Naive thymus-derived CD8-positive, alpha-beta T cell (primary cell): ENCODE measurements around the gene PRTN3. TPM values are rescaled to one million over a fixed set of nuclear protein-coding genes. Genes with fewer than 3 reads are reported as not detected.
"Not testable (repeated sequence)": the region's sequence is repeated elsewhere in the genome, so short reads cannot be mapped to it uniquely, and the experiment has no call there.

ENCODE experiments used
- ATAC-seq, 2 donors: fragments of 150-1000 bp; cut with Tn5 transposase in 1 of 2; sonication (Bioruptor Pico), chemical (Tn5 transposase) in 1 of 2; 1 replicate in 1 of 2; 2 replicates in 1 of 2; pipeline ENCODE4 v1.10.0; 2021; ENCODE audit warnings: mild to moderate bottlenecking in 2 of 2, moderate library complexity in 2 of 2
- POLR2A ChIA-PET: fragments of 350-600 bp; sonication (Branson Sonifier 250); formaldehyde crosslinking; loops from one replicate; lab custom pipeline; 2021; ENCODE audit warnings: antibody characterized with exemption; lab: Charles Lee
- DNase-seq, 10 donors: peaks; one replicate each; pipeline versions ENCODE4 v3.0.0 to v3.0.0-alpha.2; 2020 to 2022
- H3K27ac Mint-ChIP-seq, 10 donors: one replicate each; pipeline ENCODE4 v1.8.0; 2020 to 2022; ENCODE audit warnings: mild to moderate bottlenecking in 10 of 10, mixed read lengths in 10 of 10, moderate library complexity in 4 of 10, inconsistent platforms in 1 of 10
- H3K27me3 Mint-ChIP-seq, 5 donors: one replicate each; pipeline ENCODE4 v1.8.0; 2021 to 2022; ENCODE audit warnings: mixed read lengths in 5 of 5
- H3K36me3 Mint-ChIP-seq, 3 donors: one replicate each; pipeline ENCODE4 v1.8.0; 2020 to 2022; ENCODE audit warnings: mixed read lengths in 3 of 3, mild to moderate bottlenecking in 2 of 3, inconsistent platforms in 1 of 3
- H3K4me1 Mint-ChIP-seq, 4 donors: one replicate each; pipeline ENCODE4 v1.8.0; 2021 to 2022; ENCODE audit warnings: mixed read lengths in 4 of 4
- H3K4me3 Mint-ChIP-seq, 10 donors: one replicate each; pipeline ENCODE4 v1.8.0; 2020 to 2022; ENCODE audit warnings: mild to moderate bottlenecking in 10 of 10, mixed read lengths in 10 of 10, moderate library complexity in 6 of 10, inconsistent platforms in 1 of 10
- H3K9me3 Mint-ChIP-seq, 9 donors: one replicate each; pipeline ENCODE4 v1.8.0; 2020 to 2022; ENCODE audit warnings: mixed read lengths in 9 of 9, mild to moderate bottlenecking in 3 of 9, inconsistent platforms in 1 of 9, moderate library complexity in 1 of 9
- polyA plus RNA-seq, 3 donors: library from polyadenylated mRNA; unstranded; fragments of 300-500 nt; fragmentation: Illumina TruSeq; gene quantifications; one replicate each; pipeline ENCODE4 v1.2.3, GENCODE V29; 2021
- total RNA-seq, 8 experiments: library from RNA in 2 of 8; stranded (reverse) in 2 of 8; gene quantifications; one replicate each; pipeline ENCODE4 v1.2.3 and lab custom pipeline; 2021 to 2026

Gene PRTN3
- total and polyA plus RNA-seq, 5 experiments from 2014 or later, result not detected

DNA sequence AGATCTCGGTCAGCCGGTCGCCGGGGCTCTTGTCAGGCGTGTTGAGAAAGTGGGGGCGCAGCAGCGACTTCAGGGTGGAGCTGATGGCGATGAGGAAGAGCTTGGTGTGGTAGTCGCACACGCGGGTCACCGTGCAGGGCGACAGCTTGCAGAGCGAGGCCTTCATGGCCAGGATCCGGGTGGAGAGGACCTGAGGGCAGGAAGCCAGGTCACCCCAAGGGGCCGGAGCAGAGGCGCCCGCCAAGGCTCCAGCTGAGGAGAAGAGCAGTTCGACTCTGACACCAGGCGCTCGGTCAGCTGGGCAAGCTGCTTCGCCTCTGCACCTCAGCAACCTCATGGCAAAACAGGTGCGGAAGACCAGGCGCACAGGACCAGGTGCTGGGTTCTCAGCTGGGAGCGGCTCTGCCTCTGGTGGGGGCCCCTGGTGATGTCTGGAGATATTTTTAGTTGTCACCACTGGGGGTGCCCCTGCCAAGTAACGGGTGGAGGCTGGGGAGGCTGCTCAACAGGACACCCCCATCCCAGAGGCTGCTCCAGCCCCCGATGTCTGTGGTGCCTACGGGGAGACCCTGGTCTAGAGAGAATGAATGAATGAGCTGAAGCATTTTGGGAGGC, 34.6 kb downstream of the PRTN3 start:
- H3K27ac Mint-ChIP-seq, result peak overlapping the region in 2 of 10 donors; percentile 48 to 69
- peaks cover 0 to 2% (median 0%) of the 10 kb centered on the region in 5 donors for H3K27me3 Mint-ChIP-seq
- DNase-seq, result no peak
- H3K4me1 Mint-ChIP-seq, result peaks cover 4 to 14% (median 10%) of the 10 kb centered on the region in 4 donors
- H3K36me3 Mint-ChIP-seq, result peaks cover 0 to 9% (median 2%) of the 10 kb centered on the region in 3 donors
- no peak for ATAC-seq
- no peak overlapping the region for H3K4me3 Mint-ChIP-seq
- H3K9me3 Mint-ChIP-seq, result no peaks in the 10 kb centered on the region
- POLR2A ChIA-PET, result interaction anchor here (0.8 to 3.3 kb wide), 2 partner anchors 16 to 18 kb away, joined by 3 to 17 read pairs; partner anchors contain the start of genes MED16 and RNU6-9

DNA sequence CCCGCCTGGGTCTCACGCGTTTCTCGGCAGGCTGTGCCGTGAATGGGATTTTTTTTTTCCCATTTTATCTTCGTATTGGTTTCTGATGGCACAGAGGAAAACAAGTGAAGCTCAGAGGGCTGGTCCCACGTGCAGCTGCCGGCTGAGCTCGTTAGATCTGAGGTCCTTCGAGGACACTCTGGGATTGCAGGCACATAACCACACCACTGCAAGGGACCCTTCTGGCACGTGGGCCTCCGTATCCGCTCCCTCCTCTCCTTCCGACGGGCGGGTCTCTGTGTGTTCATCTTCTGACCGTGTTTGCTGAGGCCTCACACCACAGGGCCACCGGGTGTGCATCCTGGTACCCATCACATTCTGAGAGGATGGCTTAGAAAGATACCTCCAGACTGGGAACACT, 35.3 kb downstream of the PRTN3 start:
- Mint-ChIP-seq H3K36me3 (peaks cover 0 to 9% (median 2%) of the 10 kb centered on the region in 3 donors), H3K4me3 (no peak overlapping the region), H3K27me3 (peaks cover 0 to 2% (median 0%) of the 10 kb centered on the region in 5 donors), H3K4me1 (peaks cover 3 to 12% (median 10%) of the 10 kb centered on the region in 4 donors), H3K9me3 (no peaks in the 10 kb centered on the region), H3K27ac (peak overlapping the region in 1 of 10 donors; percentile 76)
- no peak for ATAC-seq
- POLR2A ChIA-PET, result interaction anchor here (0.6 to 3.3 kb wide), 3 partner anchors 12 to 30 kb away, joined by 3 to 17 read pairs (median 3); partner anchors contain the start of genes MED16 and RNU6-9
- DNase-seq, result no peak

DNA sequence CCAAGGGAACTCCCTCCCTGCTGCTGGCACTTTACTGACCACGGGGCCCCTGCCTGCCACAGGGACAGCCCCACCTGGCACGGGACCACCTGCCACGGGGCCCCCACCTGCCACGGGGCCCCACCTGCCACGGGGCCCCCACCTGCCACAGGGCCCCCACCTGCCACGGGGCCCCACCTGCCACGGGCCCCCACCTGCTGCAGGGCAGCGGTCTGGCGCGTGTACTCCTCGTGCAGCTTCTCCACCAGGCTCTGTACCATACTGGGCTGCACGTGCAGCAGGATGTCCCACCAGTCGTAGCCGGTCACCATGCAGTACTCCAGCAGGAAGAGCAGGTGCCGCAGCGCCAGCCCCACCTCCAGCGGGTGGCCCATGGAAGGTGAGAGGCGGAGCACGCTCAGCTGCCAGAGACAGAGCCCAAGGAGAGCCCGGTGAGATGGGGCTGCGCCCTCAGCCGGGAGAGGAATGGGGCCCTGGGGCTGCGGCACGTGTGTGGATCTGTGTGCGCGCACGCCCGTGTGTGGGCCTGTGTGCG, 36.0 kb downstream of the PRTN3 start:
- ATAC-seq (no peak), DNase-seq (no peak)
- Mint-ChIP-seq H3K36me3 (peaks cover 0 to 11% (median 0%) of the 10 kb centered on the region in 3 donors), H3K4me3 (no peak overlapping the region), H3K27ac (no peak overlapping the region), H3K4me1 (peaks cover 1 to 9% (median 8%) of the 10 kb centered on the region in 4 donors), H3K27me3 (no peaks in the 10 kb centered on the region), H3K9me3 (no peaks in the 10 kb centered on the region)
- POLR2A ChIA-PET, result interaction anchor here (0.6 to 1.2 kb wide), 2 partner anchors 13 to 25 kb away, joined by 3 read pairs; no protein-coding TSS in a partner anchor

DNA sequence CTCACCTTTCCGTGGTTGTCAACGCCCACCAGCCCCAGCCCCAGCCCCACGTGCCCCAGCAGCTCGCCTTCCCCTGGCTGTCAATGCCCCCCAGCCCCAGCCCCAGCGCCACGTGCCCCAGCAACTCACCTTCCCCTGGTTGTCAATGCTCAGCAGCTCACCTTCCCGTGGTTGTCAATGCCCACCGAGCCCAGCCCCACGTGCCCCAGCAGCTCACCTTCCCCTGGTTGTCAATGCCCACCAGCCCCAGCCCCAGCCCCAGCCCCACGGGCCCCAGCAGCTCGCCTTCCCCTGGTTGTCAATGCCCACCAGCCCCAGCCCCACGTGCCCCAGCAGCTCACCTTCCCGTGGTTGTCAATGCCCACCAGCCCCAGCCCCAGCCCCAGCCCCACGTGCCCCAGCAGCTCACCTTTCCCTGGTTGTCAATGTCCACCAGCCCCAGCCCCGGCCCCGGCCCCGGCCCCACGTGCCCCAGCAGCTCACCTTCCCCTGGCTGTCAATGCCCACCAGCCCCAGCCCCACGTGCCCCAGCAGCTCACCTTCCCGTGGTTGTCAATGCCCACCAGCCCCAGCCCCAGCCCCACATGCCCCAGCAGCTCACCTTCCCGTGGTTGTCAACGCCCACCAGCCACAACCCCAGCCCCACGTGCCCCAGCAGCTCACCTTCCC, 37.3 kb downstream of the PRTN3 start:
- POLR2A ChIA-PET, result interaction anchor here (0.7 to 2.6 kb wide), 4 partner anchors 10 to 29 kb away, joined by 3 to 12 read pairs (median 3); partner anchors contain the start of genes MED16 and RNU6-9
- peaks cover 0 to 13% (median 0%) of the 10 kb centered on the region in 3 donors for H3K36me3 Mint-ChIP-seq
- H3K4me3 Mint-ChIP-seq, H3K27me3 Mint-ChIP-seq, DNase-seq, H3K27ac Mint-ChIP-seq, H3K9me3 Mint-ChIP-seq, H3K4me1 Mint-ChIP-seq, ATAC-seq: not testable (repeated sequence)

DNA sequence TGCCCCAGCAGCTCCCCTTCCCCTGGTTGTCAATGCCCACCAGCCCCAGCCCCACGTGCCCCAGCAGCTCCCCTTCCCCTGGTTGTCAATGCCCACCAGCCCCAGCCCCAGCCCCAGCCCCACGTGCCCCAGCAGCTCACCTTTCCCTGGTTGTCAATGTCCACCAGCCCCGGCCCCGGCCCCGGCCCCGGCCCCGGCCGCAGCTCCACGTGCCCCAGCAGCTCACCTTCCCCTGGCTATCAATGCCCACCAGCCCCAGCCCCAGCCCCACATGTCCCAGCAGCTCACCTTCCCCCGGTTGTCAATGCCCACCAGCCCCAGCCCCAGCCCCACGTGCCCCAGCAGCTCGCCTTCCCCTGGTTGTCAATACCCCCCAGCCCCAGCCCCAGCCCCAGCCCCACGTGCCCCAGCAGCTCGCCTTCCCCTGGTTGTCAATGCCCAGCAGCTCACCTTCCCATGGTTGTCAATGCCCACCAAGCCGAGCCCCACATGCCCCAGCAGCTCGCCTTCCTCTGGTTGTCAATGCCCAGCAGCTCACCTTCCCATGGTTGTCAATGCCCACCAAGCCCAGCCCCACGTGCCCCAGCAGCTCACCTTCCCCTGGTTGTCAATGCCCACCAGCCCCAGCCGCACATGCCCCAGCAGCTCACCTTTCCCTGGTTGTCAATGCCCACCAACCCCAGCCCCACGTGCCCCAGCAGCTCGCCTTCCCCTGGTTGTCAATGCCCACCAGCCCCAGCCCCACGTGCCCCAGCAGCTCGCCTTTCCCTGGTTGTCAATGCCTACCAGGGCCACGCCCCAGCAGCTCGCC, 38.2 kb downstream of the PRTN3 start:
- H3K4me1 Mint-ChIP-seq, DNase-seq, H3K9me3 Mint-ChIP-seq, H3K4me3 Mint-ChIP-seq, H3K27me3 Mint-ChIP-seq, ATAC-seq: not testable (repeated sequence)
- H3K27ac Mint-ChIP-seq, result peak overlapping the region in 1 of 10 donors; percentile 63
- POLR2A ChIA-PET, result interaction anchor here (0.7 to 2.6 kb wide), 5 partner anchors 10 to 29 kb away, joined by 3 to 12 read pairs (median 3); partner anchors contain the start of genes CFD, MED16 and RNU6-9
- peaks cover 0 to 17% (median 0%) of the 10 kb centered on the region in 3 donors for H3K36me3 Mint-ChIP-seq

DNA sequence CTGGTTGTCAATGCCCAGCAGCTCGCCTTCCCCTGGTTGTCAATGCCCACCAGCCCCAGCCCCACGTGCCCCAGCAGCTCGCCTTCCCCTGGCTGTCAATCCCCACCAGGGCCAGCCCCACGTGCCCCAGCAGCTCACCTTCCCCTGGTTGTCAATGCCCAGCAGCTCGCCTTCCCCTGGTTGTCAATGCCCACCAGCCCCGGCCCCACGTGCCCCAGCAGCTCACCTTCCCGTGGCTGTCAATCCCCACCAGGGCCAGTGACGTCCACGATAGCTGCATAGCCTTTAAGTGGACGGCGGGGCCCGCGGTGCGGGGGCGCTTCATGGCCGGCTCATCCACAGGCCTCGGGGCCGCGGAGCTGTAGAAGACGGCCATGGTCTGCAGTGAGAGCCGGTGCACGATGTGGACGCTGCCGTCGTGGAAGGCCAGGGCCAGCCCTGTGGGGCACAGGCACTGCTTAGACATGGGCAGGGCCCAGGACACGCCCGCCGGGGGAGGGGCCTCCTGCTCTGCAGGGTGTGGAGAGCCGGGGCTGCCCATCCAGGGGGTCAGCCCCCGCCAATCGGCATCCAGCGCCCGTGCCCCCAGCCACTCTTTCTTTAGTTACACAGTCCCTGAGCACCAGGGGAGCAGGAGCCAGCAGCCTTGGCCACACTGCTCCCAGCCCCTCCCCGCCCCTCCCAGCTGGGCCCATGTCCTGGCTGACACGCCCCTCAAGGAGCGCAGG, 39.1 kb downstream of the PRTN3 start:
- POLR2A ChIA-PET, result interaction anchor here (0.9 to 2.6 kb wide), 3 partner anchors 13 to 16 kb away, joined by 5 to 12 read pairs (median 6); partner anchors contain the start of genes MED16 and RNU6-9
- ATAC-seq, result no peak
- no peak for DNase-seq
- H3K27me3 Mint-ChIP-seq, result no peaks in the 10 kb centered on the region
- no peaks in the 10 kb centered on the region for H3K9me3 Mint-ChIP-seq
- peaks cover 0 to 17% (median 0%) of the 10 kb centered on the region in 3 donors for H3K36me3 Mint-ChIP-seq
- no peak overlapping the region for H3K4me3 Mint-ChIP-seq
- H3K4me1 Mint-ChIP-seq, result peaks cover 0 to 2% (median under 1%) of the 10 kb centered on the region in 4 donors
- H3K27ac Mint-ChIP-seq, result no peak overlapping the region

DNA sequence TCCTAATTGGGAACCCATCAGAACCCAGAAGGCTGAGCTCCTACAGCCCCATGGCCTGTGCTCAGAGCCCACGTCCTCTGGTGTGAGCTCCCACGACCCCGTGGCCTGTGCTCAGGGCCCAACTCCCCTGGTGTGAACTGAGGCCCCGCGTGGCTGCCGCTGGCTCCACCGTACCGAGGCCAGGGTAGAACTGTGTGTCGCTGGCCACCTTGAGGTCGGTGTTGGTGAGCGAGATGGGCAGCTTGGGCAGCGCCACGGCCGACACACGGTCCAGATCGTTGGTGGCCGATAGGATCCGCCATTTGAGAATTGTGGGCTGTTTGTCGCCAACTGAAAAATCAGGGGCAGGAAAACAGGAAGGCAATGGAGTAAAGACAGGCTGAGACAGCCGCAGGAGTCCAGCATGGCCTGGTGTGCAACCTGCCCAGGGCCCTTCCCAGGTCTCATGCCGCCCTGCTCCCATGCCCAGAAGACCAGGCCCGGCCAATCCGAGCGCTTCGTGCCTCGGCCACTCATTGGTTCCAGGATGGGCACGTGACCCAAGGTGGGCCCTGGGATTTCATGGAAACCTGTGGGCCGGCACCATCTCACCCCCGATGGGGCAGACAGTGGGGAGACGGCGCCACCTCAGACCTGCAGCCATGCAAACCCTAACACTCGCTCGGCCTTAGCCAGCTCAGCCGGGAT, 40.7 kb downstream of the PRTN3 start:
- POLR2A ChIA-PET, result interaction anchor here (1.0 to 2.1 kb wide), 6 partner anchors 10 to 34 kb away, joined by 3 to 12 read pairs (median 3); partner anchors contain the start of genes MED16 and RNU6-9
- Mint-ChIP-seq H3K36me3 (peaks cover 0 to 22% (median 2%) of the 10 kb centered on the region in 3 donors), H3K27ac (no peak overlapping the region), H3K27me3 (no peaks in the 10 kb centered on the region), H3K9me3 (no peaks in the 10 kb centered on the region), H3K4me1 (peaks cover 0 to 2% (median under 1%) of the 10 kb centered on the region in 4 donors), H3K4me3 (no peak overlapping the region)
- ATAC-seq (no peak), DNase-seq (no peak)

DNA sequence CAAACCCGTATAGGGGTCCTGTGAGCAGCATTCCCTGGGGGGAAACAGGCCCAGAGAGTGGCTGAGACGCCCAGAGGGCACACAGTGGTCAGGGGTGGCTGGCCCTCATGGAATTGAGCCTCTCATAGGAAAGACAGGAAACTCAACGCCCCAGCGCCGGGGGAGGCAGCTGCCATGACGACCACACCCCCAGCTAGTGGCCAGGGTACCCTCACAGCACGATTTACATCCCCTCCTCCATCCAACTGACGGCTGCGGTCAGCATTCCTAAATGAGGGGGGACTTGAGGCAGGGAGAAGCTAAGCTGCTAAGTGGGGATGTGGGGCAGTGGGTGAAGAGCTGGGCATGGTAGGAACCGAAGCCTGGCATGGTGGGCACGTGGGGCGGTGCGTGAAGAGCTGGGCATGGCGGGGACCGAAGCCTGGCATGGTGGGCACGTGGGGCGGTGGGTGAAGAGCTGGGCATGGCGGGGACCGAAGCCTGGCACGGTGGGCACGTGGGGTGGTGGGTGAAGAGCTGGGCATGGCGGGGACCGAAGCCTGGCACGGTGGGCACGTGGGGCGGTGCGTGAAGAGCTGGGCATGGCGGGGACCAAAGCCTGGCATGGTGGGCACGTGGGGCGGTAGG, 42.2 kb downstream of the PRTN3 start:
- DNase-seq (no peak), ATAC-seq (no peak)
- Mint-ChIP-seq H3K9me3 (no peaks in the 10 kb centered on the region), H3K27me3 (no peaks in the 10 kb centered on the region), H3K4me3 (no peak overlapping the region), H3K36me3 (peaks cover 0 to 31% (median 2%) of the 10 kb centered on the region in 3 donors), H3K27ac (no peak overlapping the region), H3K4me1 (peaks cover 0 to 7% (median 1%) of the 10 kb centered on the region in 4 donors)
- POLR2A ChIA-PET, result interaction anchor here (0.6 to 2.1 kb wide), 6 partner anchors 9 to 232 kb away, joined by 3 to 12 read pairs (median 3); partner anchors contain the start of genes MED16 and RNU6-9

DNA sequence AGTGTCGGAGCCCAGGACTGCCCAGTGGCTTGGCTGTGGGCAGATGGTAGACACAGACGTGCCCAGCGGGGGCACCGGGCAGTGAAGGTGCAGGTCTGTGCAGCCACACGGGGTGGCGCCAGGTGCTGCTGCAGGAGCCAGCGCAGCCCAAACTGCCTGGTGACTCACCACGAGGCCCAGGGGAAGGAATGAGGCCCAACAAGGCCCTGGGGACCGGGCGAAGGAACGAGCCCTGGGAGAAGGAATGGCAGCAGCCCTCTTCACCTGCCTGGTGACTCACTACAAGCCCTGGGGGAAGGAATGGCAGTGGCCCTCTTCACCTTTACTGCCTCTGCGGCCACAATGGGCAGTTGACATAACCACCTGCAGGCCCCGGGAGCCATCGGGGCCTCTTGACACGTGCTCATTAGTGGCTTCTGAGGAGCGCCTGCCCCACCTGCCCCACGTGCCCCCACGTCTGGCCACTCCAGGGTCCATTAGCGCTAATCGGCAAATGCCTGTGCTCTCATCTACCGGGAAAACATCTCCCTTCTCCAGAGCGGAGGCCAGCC, 42.9 kb downstream of the PRTN3 start:
- ATAC-seq (no peak), DNase-seq (no peak)
- Mint-ChIP-seq H3K9me3 (no peaks in the 10 kb centered on the region), H3K27ac (peak overlapping the region in 1 of 10 donors; percentile 47), H3K27me3 (no peaks in the 10 kb centered on the region), H3K4me1 (peaks cover 0 to 13% (median 1%) of the 10 kb centered on the region in 4 donors), H3K4me3 (no peak overlapping the region), H3K36me3 (peaks cover 0 to 32% (median 2%) of the 10 kb centered on the region in 3 donors)
- POLR2A ChIA-PET, result interaction anchor here (1.4 to 2.1 kb wide), 2 partner anchors 9 to 21 kb away, joined by 4 to 12 read pairs; partner anchors contain the start of genes MED16 and RNU6-9

DNA sequence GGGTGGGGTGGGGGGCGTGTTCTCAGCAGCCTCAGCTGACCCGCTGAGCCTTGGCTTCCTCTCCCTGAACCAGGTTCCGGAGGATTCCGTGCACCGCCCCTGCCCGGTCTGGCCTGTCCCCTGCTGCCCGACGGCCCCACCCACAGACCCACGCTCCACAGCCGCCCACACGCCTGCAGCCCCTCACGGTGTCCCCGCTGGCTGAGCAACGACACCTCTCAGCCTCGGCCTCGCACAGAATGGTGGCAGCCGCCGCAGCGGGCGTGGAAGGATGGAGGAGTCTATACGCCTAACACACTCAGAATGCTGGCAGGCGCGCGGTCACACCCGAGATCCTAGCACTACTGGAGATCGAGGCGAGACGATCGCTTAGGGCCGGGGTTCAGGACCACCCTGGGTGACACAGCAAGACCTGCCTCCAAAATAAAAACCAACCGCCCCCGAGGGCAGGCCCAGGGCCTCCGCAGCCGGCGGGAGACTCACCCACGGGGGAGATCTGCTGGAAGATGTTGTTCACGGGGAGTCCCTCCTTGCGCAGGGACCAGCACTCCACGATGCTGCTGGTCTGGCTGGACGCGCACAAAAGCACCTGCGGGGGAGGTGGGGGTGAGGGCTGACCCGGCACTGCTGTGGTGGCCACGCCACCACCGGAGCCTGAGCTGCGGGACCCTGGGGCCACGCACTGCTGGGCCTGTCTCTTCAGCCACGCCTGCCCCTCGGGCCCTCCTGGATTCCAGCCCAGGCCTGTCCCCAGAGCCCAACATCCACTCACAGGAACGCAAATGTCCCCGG, 43.8 kb downstream of the PRTN3 start:
- no peak for ATAC-seq
- no peaks in the 10 kb centered on the region for H3K9me3 Mint-ChIP-seq
- no peak overlapping the region for H3K4me3 Mint-ChIP-seq
- POLR2A ChIA-PET, result no interaction called here
- H3K4me1 Mint-ChIP-seq, result peaks cover 0 to 20% (median 2%) of the 10 kb centered on the region in 4 donors
- H3K27ac Mint-ChIP-seq, result no peak overlapping the region
- DNase-seq, result no peak
- peaks cover 0 to 37% (median 2%) of the 10 kb centered on the region in 3 donors for H3K36me3 Mint-ChIP-seq
- H3K27me3 Mint-ChIP-seq, result no peaks in the 10 kb centered on the region
